Activated CD4-positive, CD25-positive, alpha-beta regulatory T cell treated with anti-CD3 and anti-CD28 coated beads, Interleukin-2, amount 50 U/mL, for 72 hours (primary cell): ENCODE data around the gene AKR1E2.
"Not testable (repeated sequence)": the region's sequence is repeated elsewhere in the genome, so short reads cannot be mapped to it uniquely, and the experiment has no call there.

ENCODE experiments used
- DNase-seq: peaks from one replicate; pipeline ENCODE4 v3.0.0; 2021

AKR1E2 gene

GRCh38 chr10:4815646-4816180 lies 10.3 kb upstream of the AKR1E2 start:
- DNase-seq = not testable (repeated sequence)

DNA sequence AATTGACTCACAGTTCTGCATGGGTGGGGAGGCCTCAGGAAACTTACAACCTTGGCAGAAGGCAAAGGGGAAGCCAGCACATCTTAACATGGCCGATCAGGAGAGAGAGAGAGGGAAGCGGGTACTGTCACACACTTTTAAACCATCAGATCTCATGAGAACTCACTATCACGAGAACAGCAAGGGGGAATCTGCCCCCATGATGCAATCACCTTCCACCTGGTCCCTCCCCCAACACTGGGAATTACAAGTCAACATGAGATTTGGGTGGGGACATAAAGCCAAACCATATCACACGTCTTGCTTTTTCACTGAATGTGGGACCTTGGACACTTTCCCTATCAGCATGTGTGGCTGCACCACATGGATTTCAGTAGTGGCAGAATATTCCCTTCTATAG lies 9.0 kb upstream of the AKR1E2 start:
- DNase-seq = no peak

- no peak for DNase-seq
These were observed 6.9 kb upstream of the AKR1E2 start for GRCh38 chr10:4819067-4819466.

GRCh38 chr10:4819707-4820106 lies 6.3 kb upstream of the AKR1E2 start:
- no peak for DNase-seq

GRCh38 chr10:4820804-4821401 lies 5.1 kb upstream of the AKR1E2 start:
- no peak for DNase-seq

DNA sequence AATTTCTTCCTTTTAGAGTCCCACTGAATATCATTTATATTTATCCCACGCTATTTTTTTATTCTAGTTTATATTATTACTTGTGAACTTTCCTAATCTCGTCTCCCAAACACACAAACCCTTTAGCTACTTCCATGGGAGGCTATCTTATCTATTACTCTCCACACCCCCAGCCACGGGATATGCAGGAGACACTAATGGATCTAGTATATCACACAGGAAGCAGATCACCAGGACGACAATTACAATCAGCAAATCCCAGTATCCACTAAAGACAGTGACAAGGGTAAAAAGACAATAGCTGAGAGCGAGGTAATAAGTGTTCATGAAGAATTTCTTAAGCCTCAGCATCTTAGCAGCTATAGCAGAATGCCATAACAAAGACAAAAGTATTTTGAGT lies 3.8 kb upstream of the AKR1E2 start:
- no peak for DNase-seq

DNA sequence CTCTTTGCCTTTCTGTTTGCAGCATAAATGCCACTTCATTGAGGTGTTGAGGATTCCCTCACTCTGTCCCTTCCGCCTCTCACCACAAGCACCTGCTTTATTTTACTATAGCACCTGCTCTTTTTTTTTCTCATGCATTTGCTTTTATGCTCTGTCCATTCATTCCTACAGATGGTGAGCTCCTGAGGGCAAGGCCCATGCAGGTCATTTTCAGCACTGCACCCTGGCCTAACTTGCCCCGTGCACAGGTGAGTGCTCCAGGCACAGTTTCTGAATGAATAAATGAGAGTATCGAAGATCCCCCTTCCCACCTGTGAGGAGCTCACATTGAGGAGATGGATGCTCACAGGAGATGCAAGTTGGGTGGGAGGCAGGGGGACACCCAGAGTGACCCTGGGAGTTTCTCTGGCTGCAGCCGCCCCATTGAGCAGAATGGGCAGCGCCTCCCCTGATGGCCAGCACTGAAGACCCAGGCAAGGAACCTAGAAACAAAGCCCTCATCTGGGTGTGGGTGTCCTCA lies 1.2 kb upstream of the AKR1E2 start:
- DNase-seq = no peak

DNA sequence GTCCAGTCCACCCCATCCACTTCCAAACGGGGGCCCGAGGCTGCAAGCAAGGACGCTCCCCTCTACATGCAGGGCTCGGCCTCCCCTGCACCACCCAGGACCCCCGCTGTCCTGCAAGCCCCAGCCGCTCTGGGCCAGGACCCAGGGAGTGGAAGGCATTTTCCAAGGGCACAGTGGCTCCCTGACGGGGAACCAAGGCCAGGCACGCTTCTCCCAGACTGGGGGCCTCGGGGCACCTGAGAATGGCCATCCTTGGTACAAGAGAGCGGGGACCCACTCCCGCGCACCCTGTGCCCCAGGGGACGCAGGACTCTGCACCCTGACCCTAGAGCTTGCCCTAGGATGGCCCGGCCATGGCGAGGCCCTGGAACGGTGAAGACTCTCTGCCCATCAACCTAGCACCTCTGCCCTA lies 545 bp upstream of the AKR1E2 start:
- no peak for DNase-seq

- no peak for DNase-seq
These were observed 851 bp downstream of the AKR1E2 start for GRCh38 chr10:4826792-4827324.

GRCh38 chr10:4828005-4828404 lies 2.0 kb downstream of the AKR1E2 start:
- no peak for DNase-seq

- DNase-seq = no peak
These were observed 4.5 kb downstream of the AKR1E2 start for GRCh38 chr10:4830551-4830950.

DNA sequence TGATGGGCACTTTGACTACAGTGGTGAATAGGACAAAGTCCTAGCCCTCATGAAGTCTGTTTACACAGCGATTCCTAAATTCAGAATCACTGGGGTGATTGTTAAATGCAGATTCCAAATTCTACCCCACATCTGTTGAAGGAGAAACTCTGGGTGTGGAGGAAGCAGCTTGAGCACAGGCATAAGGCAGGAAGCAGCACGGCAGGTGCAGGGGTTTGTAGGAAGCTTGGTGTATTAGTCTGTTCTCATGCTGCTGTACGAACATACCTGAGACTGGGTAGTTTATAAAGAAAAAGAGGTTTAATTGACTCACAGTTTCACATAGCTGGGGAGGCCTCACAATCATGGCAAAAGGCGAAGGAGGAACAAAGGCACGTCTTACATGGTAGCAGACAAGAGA lies 5.1 kb downstream of the AKR1E2 start:
- no peak for DNase-seq

DNA sequence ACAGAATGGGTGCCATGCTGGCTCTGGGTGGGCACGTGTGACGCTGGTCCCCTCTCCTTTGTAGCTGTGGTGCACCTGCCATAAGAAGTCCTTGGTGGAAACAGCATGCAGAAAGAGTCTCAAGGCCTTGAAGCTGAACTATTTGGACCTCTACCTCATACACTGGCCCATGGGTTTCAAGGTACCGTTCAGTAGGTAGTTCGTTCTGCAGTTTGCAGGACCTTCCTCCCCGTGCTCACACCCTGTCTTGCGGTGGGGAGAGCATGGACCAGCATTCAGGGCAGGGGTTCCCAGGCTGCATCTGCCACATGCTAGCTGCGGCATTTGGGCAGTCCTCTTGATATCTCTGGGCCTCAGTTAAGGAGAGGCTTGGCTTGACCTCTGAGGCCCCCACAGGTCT lies 7.3 kb downstream of the AKR1E2 start:
- no peak for DNase-seq

GRCh38 chr10:4834898-4835405 lies 8.9 kb downstream of the AKR1E2 start:
- DNase-seq = no peak

- no peak for DNase-seq
These were observed 9.5 kb downstream of the AKR1E2 start for GRCh38 chr10:4835494-4835918.

- no peak for DNase-seq
These were observed 10.5 kb downstream of the AKR1E2 start for GRCh38 chr10:4836416-4836969.

- no peak for DNase-seq
These were observed 11.5 kb downstream of the AKR1E2 start for GRCh38 chr10:4837551-4837950.

GRCh38 chr10:4838743-4839142 lies 12.7 kb downstream of the AKR1E2 start:
- DNase-seq = no peak

- DNase-seq = no peak
These were observed 13.3 kb downstream of the AKR1E2 start for GRCh38 chr10:4839353-4839752.

DNA sequence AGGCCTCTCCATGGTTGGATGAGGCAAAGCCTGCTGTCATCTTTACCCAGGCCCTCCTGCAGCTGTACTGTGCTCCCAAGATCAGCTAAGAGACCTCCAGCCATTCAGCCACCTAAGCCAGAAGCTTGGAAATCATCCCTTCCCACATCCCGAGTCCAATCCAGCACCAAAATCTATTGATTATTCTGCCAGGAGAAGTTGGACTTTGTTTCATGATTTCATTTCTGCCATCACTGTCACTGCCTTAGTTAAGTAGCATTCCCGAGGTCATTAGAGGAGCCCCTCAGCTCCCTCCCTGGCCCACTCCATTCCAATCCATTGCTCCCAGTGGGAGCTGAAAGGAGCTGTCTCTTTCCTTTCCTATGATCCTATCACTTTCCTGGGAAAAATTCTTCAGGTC lies 14.1 kb downstream of the AKR1E2 start:
- no peak for DNase-seq

GRCh38 chr10:4843525-4844180 lies 17.6 kb downstream of the AKR1E2 start:
- no peak for DNase-seq

DNA sequence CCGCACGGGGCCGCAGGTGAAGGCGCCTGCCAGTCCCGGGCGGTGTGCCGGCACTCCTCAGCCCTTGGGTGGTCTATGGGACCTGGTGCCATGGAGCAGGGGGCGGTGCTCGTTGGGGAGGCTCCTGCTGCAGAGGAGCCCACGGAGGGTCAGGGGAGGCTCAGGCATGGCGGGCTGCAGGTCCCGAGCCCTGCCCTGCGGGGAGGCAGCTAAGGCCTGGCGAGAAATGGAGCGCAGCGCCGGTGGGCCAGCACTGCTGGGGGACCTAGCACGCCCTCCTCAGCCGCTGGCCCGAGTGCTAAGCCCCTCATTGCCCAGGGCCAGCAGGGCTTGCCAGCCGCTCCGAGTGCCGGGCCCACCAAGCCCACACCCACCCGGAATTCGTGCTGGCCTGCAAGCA lies 18.9 kb downstream of the AKR1E2 start:
- no peak for DNase-seq

GRCh38 chr10:4845766-4846165 lies 19.8 kb downstream of the AKR1E2 start:
- DNase-seq = no peak

- DNase-seq = no peak
These were observed 20.8 kb downstream of the AKR1E2 start for GRCh38 chr10:4846775-4847174.
